Lower lobe of right lung (tissue), 2 donors: ENCODE measurements around the gene MYO1F. TPM values are rescaled to one million over a fixed set of nuclear protein-coding genes. Genes with fewer than 3 reads are reported as not detected.

Experiments
- ATAC-seq, 2 donors: fragments of 200-7000 bp; cut with Tn5 transposase; one replicate each; pipeline ENCODE4 v1.9.1; 2020 to 2022; ENCODE audit warnings: mild to moderate bottlenecking in 2 of 2, moderate library complexity in 2 of 2
- DNase-seq: peaks from one replicate; pipeline ENCODE4 v3.0.0-alpha.2; 2020
- H3K27ac ChIP-seq: fragments of 200-600 bp; one replicate; pipeline ENCODE4 v1.8.0; 2022
- H3K27me3 ChIP-seq: fragments of 200-600 bp; one replicate; pipeline ENCODE4 v1.8.0; 2022; ENCODE audit warnings: low read depth
- H3K36me3 ChIP-seq: fragments of 200-600 bp; one replicate; pipeline ENCODE4 v1.8.0; 2022; ENCODE audit warnings: mild to moderate bottlenecking
- H3K4me1 ChIP-seq: fragments of 200-600 bp; one replicate; pipeline ENCODE4 v1.8.0; 2022
- H3K4me3 ChIP-seq: fragments of 200-600 bp; one replicate; pipeline ENCODE4 v1.8.0; 2022; ENCODE audit warnings: mild to moderate bottlenecking
- H3K9me3 ChIP-seq: fragments of 200-600 bp; one replicate; pipeline ENCODE4 v1.8.0; 2022
- CTCF ChIP-seq: fragments of 200-600 bp; IDR thresholded peaks from one replicate; pipeline ENCODE4 v1.8.0; 2022; ENCODE audit warnings: antibody characterized with exemption, mild to moderate bottlenecking
- intact Hi-C: fragments of 100-400 bp; cut with DNase I; formaldehyde crosslinking; loops from one replicate; pipeline ENCODE4 v1.11.0; 2022
- total RNA-seq: library from RNA; stranded (reverse); fragmentation: NEBNext Ultra II Directional; extraction: Animal tissue kit (Norgen Biotek cat#: 25700); gene quantifications from one replicate; pipeline ENCODE4 v1.2.1, GENCODE V29; 2021
- donor health status: DM: no; HTN: yes; CAD: no; lungs with severe emphysema.

The MYO1F gene
- total RNA-seq, 1 donor from 2014 or later = 162 TPM

- H3K27me3 ChIP-seq = no peaks in the 10 kb centered on the region
- intact Hi-C loops = no loop called here
- ATAC-seq (no peak), DNase-seq (no peak)
- no peak for TF ChIP-seq CTCF
- H3K27ac ChIP-seq = peak overlapping the region; percentile 63
- H3K4me3 ChIP-seq = no peak overlapping the region
- peaks cover 67% of the 10 kb centered on the region for H3K36me3 ChIP-seq
- H3K9me3 ChIP-seq = no peaks in the 10 kb centered on the region
- peaks cover 42% of the 10 kb centered on the region for H3K4me1 ChIP-seq
These were observed 88.9 kb downstream of the MYO1F start for GRCh38 chr19:8488365-8488764.

GRCh38 chr19:8487137-8487851, 89.9 kb downstream of the MYO1F start:
- intact Hi-C loops = no loop called here
- Histone ChIP-seq H3K27me3 (no peaks in the 10 kb centered on the region), H3K4me3 (no peak overlapping the region), H3K4me1 (peaks cover 42% of the 10 kb centered on the region), H3K36me3 (peaks cover 77% of the 10 kb centered on the region), H3K9me3 (no peaks in the 10 kb centered on the region), H3K27ac (peak overlapping the region; percentile 63)
- peak; percentile 85 for DNase-seq
- TF ChIP-seq CTCF = no peak
- peak; percentile 53 to 67 for ATAC-seq

- ATAC-seq (no peak), DNase-seq (no peak)
- Histone ChIP-seq H3K27me3 (no peaks in the 10 kb centered on the region), H3K9me3 (no peaks in the 10 kb centered on the region), H3K4me3 (no peak overlapping the region), H3K4me1 (peaks cover 42% of the 10 kb centered on the region), H3K27ac (peak overlapping the region; percentile 63), H3K36me3 (peaks cover 82% of the 10 kb centered on the region)
- intact Hi-C loops = no loop called here
- no peak for TF ChIP-seq CTCF
These were observed 90.5 kb downstream of the MYO1F start for GRCh38 chr19:8486661-8487136.

- no peak for DNase-seq
These were observed 91.5 kb downstream of the MYO1F start for GRCh38 chr19:8485561-8486371.

More at GRCh38 chr19:8485561-8486371, 91.5 kb downstream of the MYO1F start:
- Histone ChIP-seq H3K27ac (no peak overlapping the region), H3K9me3 (no peaks in the 10 kb centered on the region), H3K27me3 (no peaks in the 10 kb centered on the region), H3K36me3 (peaks cover 91% of the 10 kb centered on the region), H3K4me3 (no peak overlapping the region), H3K4me1 (peaks cover 51% of the 10 kb centered on the region)
- no peak for TF ChIP-seq CTCF
- ATAC-seq = no peak
- intact Hi-C loops = no loop called here
